NK-92 treated with Interleukin-12 subunit alpha and Interleukin-12 subunit beta, amount 100 ng/mL, for 24 hours (cell line): ENCODE results near the gene CNN2.

Experiments used
- DNase-seq: peaks from one replicate; lab custom pipeline; 2025; lab: John Stamatoyannopoulos, UW

Gene CNN2

DNA sequence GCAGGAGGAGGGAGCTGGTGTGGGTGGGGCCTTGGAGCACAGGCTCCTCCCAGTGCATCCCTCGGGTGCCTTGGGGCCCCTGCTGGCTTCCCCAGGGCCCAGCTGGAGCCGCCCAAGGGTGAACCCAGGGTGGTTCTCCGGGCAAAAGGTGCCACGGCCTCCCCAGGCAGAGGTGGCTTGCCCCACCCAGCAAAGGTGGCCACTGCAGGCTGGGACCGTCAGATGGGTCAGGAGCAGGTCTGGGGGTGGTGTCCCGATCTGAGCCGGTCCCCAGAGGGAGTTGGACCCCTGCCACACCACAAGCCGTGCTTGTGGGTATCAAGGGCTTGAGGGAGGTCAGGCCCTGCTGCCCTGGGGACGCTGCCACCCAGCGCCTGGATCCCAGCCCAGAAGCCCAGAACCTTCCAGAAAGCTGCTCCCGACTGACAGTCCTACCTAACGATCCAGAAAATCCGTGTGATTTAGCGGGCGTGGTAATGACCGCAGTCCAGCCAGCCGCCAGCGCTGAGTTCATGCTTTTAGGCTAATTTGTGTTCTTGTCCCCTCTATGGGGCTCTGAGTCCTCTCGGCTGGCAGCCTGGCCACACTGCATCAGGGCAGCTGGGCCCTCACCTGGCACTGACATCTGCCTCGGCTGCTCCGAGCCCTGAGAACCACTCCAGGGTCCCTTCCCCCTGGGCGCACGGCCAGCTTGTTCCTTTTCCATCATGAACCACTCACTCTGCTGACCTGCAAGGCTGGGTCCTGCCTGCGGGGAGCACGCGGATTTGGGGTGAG is 31.2 kb upstream of the CNN2 start:
- DNase-seq: no peak

DNA sequence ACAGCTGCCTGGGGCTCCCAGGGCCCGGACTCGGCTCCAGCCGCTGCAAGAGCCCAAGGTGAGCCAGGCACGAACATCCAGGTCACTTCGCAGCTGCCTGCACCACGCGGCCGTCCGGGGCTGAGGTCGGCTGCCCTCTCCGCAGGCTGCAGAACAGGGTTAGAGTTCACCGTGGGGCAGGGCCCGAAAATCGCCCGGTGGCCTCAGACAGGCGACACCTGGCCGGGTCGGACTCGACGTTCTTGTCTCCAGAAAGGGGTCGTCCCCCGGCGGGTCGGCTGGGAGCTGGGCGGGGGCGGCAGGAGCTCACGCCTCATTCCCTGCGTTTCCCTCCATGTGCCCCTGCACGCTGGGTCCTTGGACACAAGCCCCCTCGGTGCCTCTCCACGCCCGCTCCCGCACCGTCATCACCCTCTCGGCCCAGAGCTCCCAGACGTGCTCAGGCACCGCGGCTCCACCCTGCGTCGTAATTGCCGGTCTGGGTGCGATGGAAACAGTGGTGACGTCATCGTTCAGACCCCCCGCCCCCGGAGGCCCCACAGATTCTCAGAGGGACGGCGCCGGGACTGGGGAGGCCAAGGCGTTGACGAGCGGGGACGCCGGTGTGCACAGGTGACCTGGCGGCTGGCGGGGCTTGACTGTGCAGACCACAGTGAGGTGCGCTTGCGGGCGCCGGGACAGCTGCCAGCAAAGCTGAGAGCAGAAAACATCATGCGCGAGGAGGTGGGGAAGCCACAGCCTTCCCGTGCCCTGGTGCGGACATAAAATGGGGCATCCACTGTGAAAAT is 30.2 kb upstream of the CNN2 start:
- no peak for DNase-seq

DNA sequence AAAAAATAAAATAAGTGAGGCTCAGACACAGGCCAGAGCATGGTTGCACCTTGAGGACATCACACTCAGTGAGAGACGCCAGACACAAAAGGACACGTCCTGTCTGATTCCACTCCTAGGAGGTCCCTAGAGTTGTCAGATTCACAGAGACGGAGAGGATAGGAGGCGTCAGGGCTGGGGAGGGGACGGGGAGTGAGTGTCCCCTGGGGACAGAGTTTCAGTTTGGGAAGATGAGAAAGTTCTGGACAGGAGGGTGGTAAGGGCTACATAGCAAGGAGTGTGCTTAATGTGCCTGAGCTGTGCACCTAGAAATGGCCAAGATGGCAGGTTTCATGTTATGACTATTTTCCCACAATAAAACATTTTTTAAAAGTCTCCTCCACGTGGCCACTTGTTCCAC is 28.3 kb upstream of the CNN2 start:
- no peak for DNase-seq

DNA sequence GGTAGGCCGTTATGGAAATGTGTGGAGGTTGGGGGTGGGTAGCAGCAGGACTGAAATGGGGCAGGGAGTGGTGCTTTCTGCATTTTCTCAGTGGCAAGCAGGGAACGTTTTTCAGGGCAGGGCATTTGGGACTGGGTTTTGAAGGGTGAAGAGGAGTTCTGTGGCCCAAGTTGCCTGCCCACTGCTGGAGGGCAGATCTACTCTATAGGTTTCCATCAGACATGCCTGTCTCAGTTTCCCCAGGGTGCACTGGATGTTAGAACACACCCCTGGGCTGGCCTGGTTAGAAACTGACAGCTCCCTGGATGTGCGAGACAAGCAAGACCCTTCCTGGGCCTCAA is 27.1 kb upstream of the CNN2 start:
- DNase-seq: no peak

DNA sequence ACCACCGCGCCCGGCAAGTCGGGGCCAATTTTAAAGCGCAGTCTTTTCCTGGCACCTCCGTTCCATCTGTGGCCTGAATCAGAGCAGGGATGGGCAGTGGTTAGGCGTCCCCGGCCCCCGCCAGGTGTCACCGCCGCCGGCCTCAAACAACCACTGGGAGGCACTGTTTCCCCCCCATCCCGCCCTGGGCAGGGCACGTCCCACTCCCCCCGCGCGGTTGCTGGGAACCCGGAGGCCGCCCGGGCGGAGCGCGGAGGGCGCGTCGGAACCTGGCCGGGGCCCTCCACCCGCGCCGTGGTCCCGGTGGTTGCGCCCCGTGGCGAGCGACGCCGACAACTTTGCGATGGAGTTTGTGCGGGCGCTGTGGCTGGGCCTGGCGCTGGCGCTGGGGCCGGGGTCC is 26.3 kb upstream of the CNN2 start, which contains the start of gene GRIN3B:
Gene GRIN3B (plus strand): TSS at position 325 of the 400 bp plus-strand sequence. CDS start 19 bp downstream, at position 344.
- DNase-seq: no peak

DNA sequence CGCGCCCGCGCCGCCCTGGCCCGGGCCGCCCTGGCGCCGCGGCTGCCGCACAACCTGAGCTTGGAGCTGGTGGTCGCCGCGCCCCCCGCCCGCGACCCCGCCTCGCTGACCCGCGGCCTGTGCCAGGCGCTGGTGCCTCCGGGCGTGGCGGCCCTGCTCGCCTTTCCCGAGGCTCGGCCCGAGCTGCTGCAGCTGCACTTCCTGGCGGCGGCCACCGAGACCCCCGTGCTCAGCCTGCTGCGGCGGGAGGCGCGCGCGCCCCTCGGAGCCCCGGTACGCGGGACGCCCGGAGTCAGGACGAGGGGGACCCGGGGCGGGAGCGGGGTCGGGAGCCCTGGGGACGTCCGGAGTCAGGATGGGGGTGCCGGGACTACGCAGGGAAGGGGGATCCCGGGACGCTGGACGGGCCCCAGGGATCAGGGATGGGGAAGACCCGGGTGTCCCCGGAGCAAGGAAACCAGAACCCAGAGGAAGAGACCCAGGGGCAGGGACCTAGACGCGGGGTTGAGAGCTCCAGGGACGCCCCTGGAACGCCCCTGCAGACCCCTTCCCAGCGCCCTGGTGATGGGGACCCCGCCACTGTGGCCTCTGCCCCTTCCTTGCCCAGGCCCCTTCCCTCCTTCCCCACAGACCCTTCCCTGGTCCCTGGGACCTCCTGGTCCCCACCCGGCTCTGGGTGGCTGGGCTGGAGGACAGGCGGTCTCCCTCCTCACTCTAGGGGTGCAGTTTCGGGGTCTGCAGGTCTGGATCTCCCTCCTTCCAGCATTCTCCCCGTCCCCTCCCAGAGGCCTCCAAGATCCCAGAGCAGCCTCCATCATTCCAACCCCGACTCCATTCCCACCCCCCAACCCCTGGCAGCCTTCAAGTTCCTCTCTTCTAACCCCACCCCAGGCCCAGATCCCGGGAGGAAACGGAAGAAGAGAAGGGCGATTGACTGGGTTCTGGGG is 25.5 kb upstream of the CNN2 start:
- DNase-seq: no peak

DNA sequence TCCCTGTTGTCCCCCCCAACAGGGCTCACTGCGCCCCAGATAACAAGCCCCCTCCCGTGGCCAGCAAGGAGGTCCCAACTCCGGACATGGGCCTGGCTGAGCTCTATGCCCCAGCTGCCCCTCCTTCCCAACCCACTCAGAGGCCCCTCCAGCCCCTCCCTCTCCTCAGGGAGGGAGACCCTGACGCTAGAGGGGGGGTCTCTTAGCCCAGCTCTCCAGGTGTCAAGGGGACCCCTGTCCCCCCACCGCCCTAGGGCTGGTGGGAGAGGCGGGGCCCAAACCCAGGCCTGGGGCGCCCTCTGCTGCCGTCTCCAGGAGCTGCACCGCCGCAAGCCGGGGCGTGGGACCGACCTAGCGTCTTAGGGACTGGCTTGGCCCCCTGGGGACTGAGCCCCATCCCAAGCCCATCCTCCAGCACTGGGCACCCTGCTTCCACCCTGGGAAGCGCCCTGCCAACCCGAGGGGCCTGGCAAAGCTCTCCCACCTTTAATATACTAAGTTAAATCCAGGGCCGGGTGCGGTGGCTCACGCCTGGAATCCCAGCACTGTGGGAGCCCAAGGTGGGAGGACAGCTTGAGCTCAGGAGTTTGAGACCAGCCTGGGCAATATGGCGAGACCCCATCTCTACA is 24.8 kb upstream of the CNN2 start:
- DNase-seq: no peak

DNA sequence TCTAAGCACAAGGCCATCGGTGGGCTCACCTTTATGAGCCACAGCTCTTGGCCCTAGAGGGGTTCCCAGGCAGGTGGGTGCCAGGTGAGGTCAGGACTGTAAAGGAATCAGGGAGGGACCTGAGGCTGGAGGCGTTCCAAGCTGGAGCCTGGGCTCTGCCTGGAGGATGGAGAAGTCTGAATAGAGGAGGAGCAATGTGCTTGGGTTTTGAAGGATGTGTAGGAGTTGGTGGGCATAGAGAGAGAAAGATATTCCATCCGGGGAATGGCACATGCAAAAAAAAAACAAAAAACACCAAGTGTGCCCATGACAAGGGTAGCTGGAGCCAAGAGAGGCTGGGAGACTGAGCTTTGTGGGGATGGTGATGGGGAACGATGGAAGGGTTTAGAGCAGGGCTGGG is 23.8 kb upstream of the CNN2 start:
- no peak for DNase-seq

DNA sequence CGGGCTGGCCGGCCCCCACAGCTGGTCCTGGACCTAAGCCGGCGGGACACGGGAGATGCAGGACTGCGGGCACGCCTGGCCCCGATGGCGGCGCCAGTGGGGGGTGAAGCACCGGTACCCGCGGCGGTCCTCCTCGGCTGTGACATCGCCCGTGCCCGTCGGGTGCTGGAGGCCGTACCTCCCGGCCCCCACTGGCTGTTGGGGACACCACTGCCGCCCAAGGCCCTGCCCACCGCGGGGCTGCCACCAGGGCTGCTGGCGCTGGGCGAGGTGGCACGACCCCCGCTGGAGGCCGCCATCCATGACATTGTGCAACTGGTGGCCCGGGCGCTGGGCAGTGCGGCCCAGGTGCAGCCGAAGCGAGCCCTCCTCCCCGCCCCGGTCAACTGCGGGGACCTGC is 23.1 kb upstream of the CNN2 start:
- DNase-seq: no peak

DNA sequence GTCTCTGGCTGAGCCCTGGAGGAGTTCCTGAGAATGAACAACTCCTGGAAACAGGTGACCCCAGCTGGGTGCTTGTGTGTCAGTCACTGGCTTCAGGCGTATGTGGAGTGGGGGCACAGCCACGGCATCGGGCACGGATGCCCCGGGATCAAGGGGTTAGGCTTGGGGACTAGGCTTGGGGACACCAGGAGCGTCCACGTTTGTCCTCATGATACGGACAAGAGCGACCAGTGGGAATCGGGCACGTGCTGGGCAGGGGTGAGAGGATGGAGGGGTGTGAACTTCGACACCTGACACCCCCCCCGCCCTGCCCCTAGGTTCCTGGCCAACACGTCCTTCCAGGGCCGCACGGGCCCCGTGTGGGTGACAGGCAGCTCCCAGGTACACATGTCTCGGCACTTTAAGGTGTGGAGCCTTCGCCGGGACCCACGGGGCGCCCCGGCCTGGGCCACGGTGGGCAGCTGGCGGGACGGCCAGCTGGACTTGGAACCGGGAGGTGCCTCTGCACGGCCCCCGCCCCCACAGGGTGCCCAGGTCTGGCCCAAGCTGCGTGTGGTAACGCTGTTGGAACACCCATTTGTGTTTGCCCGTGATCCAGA is 22.1 kb upstream of the CNN2 start:
- DNase-seq: no peak

DNA sequence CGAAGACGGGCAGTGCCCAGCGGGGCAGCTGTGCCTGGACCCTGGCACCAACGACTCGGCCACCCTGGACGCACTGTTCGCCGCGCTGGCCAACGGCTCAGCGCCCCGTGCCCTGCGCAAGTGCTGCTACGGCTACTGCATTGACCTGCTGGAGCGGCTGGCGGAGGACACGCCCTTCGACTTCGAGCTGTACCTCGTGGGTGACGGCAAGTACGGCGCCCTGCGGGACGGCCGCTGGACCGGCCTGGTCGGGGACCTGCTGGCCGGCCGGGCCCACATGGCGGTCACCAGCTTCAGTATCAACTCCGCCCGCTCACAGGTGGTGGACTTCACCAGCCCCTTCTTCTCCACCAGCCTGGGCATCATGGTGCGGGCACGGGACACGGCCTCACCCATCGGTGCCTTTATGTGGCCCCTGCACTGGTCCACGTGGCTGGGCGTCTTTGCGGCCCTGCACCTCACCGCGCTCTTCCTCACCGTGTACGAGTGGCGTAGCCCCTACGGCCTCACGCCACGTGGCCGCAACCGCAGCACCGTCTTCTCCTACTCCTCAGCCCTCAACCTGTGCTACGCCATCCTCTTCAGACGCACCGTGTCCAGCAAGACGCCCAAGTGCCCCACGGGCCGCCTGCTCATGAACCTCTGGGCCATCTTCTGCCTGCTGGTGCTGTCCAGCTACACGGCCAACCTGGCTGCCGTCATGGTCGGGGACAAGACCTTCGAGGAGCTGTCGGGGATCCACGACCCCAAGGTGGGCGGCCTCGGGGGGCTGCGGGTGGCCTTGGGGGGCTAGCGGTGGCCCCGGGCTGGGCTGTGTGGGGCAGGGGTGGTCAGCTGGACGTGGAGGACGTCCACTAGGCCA is 21.4 kb upstream of the CNN2 start:
- DNase-seq: no peak

DNA sequence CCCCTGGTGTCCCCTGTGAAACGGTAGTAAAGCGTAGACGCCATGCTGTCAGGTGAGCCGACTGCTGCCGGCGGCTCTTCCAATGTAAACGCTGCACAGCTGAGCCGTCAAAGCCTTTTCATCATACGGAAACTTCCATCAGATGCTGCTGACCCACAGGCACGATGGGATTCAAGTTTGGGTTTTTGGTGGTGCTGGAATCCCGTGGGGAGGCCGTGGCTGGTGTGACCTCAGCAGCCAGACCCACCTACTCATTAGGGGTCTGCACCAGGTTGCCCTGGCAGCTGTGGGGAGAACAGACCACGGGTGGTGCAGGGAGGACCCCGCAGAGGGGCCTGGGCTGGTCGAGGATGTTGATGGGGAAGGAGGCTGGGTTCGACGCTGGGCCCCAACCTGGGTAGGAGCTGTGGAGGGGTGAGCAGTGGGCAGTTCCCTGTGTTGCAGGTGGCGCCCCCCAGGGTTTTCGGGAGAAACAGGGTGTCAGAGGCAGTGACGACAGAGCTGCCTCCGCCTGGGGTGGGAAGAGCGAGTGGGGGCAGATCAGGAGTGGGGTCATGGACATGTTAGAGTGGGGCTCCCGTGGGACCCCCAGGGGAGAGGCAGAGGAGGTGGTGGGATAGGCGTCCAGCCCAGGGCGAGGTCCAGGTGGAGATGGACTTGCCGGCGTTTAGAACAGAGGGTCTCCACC is 19.6 kb upstream of the CNN2 start:
- no peak for DNase-seq

DNA sequence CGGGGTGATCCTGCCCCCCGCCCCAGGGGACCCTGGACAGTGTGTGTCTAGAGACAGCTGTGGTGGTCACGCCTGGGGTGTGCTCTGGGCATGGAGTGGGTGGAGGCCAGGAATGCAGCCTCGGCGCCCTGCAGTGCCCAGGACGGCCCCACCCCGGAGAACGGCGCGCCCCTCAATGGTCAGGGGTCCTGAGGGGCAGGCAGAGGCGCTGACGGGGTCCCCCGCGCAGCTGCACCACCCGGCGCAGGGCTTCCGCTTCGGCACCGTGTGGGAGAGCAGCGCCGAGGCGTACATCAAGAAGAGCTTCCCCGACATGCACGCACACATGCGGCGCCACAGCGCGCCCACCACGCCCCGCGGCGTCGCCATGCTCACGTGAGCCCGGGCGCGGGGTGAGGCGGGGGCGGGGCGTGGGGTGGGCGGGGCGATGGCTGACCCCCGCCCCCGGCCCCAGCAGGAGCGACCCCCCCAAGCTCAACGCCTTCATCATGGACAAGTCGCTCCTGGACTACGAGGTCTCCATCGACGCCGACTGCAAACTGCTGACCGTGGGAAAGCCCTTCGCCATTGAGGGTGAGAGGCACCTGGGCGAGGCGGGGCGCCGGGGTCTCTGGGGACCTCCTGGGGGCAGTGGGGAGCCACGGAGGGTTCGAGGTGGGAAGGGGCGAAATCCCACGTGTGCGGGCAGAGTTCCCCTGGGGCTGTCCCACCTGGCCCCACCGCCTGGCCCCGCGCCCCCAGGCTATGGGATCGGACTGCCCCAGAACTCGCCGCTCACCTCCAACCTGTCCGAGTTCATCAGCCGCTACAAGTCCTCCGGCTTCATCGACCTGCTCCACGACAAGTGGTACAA is 18.8 kb upstream of the CNN2 start:
- no peak for DNase-seq

DNA sequence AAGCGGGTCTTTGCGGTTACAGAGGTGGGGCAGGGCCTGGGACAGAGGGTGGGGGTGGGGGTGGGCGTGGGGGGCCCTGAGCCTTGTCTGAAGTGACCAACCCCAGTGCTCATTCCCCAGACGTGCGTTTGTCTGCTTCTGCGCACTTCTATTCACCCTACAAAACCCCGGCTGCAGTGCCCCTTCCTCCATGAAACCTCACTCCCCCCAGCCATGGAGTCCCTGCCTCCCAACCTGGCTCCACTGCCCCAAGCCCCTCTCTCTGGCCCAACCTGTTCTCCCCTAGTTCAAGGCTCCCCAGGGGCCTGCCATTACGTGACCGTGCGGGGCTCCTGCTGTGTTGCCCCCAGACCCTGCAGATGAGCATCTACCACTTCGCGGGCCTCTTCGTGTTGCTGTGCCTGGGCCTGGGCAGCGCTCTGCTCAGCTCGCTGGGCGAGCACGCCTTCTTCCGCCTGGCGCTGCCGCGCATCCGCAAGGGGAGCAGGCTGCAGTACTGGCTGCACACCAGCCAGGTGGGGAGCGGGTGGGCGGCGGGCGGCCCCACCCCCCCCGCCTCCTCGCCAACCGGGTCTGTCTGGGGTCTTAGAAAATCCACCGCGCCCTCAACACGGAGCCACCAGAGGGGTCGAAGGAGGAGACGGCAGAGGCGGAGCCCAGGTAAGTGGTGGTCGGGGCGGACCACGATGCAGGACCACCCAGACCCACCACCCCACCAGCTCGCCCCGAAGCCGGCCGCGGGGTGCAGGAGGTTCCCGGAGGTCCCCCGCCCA is 18.0 kb upstream of the CNN2 start:
- no peak for DNase-seq

DNA sequence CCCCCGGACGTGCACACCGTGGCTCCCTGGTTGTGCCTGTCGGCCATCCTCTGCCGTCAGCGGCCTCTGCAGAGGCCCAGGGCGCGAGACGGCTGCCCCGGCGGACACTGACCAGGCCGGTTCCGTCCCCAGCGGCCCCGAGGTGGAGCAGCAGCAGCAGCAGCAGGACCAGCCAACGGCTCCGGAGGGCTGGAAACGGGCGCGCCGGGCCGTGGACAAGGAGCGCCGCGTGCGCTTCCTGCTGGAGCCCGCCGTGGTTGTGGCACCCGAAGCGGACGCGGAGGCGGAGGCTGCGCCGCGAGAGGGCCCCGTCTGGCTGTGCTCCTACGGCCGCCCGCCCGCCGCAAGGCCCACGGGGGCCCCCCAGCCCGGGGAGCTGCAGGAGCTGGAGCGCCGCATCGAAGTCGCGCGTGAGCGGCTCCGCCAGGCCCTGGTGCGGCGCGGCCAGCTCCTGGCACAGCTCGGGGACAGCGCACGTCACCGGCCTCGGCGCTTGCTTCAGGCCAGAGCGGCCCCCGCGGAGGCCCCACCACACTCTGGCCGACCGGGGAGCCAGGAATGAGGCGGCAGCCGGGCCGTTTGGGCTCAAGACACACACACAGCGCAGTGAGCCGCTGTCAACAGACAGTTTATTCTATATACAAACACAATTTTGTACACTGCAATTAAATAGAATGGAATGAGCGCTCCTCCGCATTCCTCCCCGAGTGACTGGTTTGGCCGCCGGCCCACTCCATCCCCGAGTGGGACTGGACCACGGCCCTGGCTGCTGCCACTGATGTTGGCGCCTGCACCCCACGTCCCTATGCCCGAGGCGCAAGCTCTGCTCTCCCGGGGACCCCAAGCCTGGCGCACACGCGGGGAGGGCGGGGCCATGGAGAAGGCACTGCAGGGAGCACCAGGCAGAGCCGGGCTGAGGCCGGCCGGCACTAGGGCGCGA is 17.1 kb upstream of the CNN2 start:
- DNase-seq: no peak

DNA sequence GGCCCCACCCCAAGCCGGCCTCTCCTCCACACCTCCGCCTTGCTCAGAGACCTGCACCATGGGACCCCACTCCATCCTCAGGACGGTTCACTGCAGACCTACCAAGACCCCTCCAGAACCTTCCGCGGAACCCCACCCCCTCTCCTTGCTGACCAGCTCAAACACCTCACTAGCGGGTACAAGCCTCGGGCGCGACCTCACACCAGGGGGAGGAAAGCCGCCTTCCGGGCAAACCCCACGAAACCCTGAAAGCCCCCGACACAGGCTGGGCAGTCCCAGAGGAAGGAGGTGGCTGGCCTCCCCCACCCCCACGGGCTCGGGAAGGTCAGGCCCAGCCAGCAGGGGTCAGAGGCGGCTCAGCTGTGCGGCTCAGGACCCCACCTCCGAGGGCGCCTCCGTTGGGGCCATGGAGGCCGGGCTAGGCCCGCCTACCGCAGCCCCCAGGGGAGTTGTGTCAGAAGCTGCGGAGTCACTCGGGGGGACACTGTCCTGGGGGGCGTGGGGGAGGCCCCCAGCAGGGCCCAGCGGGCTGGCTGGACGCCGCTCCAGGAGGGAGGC is 16.3 kb upstream of the CNN2 start:
- DNase-seq: no peak
